Measurements from ENCODE around the gene EZH2.

EZH2 gene

GRCh38 chr7:148804343-148805235, 79.5 kb downstream of the EZH2 start:
- DNase-seq: no peak

- DNase-seq: no peak
Measured at GRCh38 chr7:148803094-148803493, 81.0 kb downstream of the EZH2 start.

- DNase-seq: no peak
Measured at GRCh38 chr7:148802101-148802493, 82.0 kb downstream of the EZH2 start.

GRCh38 chr7:148800677-148801076, 83.4 kb downstream of the EZH2 start:
- no peak for DNase-seq

GRCh38 chr7:148799893-148800555, 84.1 kb downstream of the EZH2 start:
- DNase-seq: no peak

- no peak for DNase-seq
Measured at GRCh38 chr7:148796841-148797240, 87.2 kb downstream of the EZH2 start.

- no peak for DNase-seq
Measured at GRCh38 chr7:148794476-148794875, 89.6 kb downstream of the EZH2 start.

- no peak for DNase-seq
Measured at GRCh38 chr7:148793590-148793989, 90.5 kb downstream of the EZH2 start.

- no peak for DNase-seq
Measured at GRCh38 chr7:148791546-148791945, 92.5 kb downstream of the EZH2 start.

GRCh38 chr7:148790850-148791249, 93.2 kb downstream of the EZH2 start:
- DNase-seq: no peak

GRCh38 chr7:148790131-148790726, 93.9 kb downstream of the EZH2 start:
- DNase-seq: no peak

- DNase-seq: no peak
Measured at GRCh38 chr7:148789220-148789619, 94.9 kb downstream of the EZH2 start.

GRCh38 chr7:148787571-148788295, 96.4 kb downstream of the EZH2 start:
- DNase-seq: no peak

GRCh38 chr7:148783801-148784527, 100.1 kb downstream of the EZH2 start:
- no peak for DNase-seq

GRCh38 chr7:148782757-148783456, 101.2 kb downstream of the EZH2 start:
- DNase-seq: no peak

GRCh38 chr7:148774471-148774870, 109.6 kb downstream of the EZH2 start:
- DNase-seq: no peak

- peak; percentile 60 for DNase-seq
Measured at GRCh38 chr7:148773334-148773733, 110.8 kb downstream of the EZH2 start.

- DNase-seq: no peak
Measured at GRCh38 chr7:148772297-148773089, 111.6 kb downstream of the EZH2 start.

GRCh38 chr7:148770004-148770403, 114.1 kb downstream of the EZH2 start:
- no peak for DNase-seq

- no peak for DNase-seq
Measured at GRCh38 chr7:148763622-148764021, 120.5 kb downstream of the EZH2 start.

Data from NCI-H510A treated with DMSO at 0.1 percent for 48 hours (cell line).